Iris pigment epithelial cell (primary cell): ENCODE data around the gene ISOC1.
A peak's percentile ranks its signal among the peaks of the same experiment; 100 is the strongest.

Experiments used
- DNase-seq: peaks from one replicate; pipeline ENCODE4 v3.0.0-alpha.2; 2011; ENCODE audit warnings: low read depth

ISOC1 gene

DNA sequence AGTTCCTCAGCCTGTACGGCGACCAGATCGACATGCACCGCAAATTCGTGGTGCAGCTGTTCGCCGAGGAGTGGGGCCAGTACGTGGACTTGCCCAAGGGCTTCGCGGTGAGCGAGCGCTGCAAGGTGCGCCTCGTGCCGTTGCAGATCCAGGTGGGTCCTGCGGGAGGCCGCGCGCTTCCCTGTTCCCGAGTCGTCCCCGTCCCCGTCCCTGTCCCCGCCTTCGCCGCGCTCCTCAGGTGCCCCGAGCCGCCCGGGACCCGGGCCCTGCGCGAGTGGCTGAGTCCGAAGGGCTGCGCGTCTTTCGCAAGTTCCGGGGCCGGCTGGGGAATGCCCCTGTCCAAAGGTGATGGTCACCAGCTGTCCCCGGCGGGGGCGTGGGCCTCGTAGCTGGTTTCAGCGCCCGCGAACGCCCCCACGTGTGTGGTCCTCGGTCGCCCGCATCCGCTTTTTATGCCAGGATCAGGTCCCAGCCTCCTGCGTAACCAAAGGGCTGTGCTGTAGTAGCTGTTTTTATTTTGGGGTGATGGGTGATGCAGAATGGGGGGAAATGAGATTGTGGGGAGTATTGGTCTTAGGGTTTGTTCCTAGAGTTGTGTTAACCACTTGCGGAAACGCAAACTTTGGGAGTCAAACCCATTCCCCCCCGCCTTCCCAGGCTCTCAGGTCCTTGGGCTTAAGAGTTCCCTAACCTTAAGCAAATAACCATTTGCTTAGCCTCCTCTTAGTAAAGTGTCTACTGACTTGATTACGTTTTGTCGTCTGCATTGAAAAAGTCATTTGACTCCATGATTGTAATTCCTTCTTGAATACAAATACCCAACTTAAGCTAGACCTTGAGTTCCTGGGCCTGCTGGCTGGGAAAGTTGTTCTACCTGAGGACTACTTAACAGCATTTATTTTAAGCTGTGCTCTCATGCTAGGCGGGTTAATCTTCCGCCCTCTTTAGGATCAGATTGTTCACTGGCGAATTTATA, 663 bp downstream of the ISOC1 start:
- no peak for DNase-seq

DNA sequence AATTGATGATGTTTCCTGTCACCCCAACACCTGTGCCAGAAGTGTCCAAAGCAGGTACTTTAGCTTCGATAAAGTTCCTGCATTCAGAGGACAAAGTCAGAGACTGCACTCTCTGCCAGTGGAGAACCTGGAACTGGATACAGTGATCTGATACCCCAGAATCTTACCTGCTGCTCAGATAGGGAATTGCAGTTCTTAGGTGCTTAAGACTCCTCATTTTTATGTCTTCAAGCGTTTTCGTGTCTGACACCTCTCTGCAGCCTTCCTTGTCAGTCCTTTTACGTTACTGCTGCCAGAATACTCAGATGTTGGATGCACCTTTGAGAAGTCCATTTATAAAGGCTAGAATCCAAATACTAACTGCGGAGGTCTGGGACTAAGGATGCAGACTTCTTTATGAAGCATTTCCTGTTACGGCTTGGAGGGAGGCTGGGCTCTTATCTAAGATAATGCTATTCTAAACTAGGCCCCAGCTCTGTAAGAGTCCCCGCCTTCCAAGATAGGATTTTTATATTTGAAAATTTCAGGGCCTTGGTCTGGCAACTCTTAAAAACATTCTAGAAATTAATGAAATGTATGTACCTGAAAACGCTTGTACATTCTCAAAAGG, 1.9 kb downstream of the ISOC1 start:
- no peak for DNase-seq

DNA sequence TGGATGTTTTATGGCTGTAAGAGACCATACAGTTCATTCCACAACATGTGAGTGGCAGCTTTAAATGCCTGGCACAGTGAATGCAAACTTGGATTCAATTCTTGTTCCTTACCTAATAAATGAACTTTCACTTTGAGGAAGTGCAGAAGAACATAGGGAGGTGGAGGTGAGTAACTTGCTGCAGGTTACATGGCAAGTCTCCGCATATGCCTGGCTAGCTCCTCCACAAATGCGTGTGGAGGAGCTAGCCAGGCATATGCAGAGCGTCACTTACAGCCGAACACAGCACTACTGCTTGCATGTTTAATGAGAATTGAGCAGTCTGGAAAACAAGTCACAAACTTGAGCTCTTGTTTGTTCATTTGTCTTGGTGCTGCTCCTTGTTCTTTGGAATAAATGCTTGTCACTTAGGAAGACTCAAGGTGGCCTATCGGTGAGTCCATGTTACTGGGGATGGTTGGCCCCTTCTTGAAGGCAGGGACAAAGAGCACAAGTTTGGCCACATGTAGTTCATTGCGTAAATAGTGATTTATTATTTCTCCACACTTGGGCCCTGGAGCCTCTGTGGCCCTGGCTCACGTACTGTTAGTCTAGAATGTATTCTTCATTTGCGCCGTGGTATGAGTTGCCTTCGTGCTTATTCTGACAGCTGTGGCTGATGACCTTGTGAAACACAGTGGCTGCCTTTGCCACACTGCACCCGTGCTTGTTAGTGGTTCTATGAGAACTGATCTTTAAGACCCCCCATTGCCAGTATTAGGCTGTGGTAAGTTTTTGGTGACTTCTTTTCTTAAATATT, 3.1 kb downstream of the ISOC1 start:
- no peak for DNase-seq

DNA sequence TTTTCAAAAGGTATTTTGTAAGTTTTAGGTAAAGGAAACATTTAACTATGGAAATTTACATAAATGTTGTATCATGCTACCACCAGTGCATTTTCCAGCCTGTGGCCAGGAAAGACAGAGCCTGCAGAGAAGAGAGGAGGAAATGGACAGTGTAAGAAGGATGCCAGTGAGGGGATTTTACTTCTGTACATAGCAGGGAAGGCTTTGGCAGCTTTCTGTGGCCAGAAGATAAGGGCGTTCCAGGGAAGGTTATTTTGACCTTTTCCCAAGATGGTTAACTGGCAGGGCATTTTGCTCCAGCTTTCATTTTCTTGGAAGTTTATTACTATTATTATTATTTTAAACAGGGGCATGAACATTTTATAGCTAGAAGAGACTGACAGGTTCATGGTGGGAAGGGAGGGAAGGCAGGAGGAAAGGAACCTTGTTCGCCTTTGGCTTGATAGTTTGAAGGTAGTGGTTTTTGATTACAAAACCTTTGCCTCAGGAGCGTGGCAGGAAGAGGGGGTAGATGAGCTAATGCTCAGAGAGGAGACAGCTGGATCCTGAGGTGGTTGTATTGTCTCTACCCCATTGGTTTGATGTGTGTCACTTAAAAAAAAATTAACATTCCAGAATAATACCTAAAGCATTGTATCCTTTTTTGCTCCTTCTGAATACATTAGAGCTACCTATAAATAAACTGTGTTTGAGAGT, 4.1 kb downstream of the ISOC1 start:
- no peak for DNase-seq

DNA sequence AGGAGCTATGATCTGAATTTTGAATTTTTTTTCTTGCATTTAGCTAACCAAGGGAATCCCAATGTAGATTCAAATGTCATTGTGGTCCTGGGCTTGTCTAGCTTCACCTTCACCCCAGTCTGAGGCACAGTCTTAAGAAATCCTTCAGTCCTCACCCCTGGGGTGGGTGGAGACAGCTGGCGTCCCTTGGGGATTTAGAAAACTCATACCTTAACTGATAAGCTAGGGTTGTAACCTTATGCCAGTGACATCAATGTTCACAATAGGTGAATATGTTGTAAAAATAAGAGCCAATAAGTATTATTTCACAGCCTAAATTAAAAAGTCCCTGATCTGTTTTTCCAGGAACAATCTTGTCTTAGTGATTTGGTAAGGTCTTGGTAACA, 4.6 kb downstream of the ISOC1 start:
- no peak for DNase-seq

DNA sequence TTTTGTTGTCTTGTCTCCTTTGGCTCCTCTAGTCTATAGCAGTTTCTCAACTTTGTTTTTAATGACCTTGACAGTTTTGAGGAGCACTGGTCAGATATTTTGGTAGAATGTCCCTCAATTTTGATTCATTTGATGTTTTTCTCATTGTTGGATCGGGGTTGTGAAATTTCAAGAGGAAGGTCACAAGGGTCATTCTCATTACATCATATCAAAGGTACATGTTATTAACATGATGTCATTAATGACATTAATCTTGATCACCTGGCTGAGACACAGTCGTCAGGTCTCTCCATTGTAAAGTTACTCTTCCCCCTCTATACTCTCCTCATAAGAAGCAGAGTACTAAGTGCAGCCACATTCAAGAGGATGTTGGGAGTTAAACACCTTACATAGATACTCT, 7.2 kb downstream of the ISOC1 start:
- DNase-seq = no peak

DNA sequence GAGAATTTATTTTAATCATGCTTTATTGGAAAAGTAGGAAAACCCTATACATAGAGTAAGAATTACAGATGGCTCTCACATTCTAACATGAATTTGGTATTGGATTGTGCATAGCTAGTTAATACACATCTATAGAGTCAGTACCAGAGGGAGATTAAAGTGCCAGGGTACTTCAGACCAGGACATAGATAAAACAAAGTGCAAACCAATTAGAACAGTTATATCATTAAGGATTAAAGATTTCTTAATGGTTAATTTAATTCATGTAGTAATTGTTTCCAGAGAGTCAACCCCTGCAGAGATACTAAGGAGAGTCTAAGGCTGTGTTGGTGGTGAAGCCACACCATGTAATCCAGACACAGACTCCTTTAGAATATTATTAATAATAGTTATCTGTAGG, 8.8 kb downstream of the ISOC1 start:
- DNase-seq = no peak

DNA sequence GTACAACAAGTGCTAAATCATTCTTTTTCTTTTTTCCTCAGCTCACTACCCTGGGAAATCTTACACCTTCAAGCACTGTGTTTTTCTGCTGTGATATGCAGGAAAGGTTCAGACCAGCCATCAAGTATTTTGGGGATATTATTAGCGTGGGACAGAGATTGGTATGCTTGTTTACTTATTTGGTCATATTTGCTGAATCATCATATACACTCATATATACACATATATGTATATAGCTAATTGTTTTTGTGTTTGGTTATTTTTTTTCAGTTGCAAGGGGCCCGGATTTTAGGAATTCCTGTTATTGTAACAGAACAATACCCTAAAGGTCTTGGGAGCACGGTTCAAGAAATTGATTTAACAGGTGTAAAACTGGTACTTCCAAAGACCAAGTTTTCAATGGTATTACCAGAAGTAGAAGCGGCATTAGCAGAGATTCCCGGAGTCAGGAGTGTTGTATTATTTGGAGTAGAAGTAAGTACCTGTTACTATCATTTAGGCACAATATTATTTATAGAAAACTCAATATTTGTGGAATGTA, 10.4 kb downstream of the ISOC1 start:
- DNase-seq = no peak

DNA sequence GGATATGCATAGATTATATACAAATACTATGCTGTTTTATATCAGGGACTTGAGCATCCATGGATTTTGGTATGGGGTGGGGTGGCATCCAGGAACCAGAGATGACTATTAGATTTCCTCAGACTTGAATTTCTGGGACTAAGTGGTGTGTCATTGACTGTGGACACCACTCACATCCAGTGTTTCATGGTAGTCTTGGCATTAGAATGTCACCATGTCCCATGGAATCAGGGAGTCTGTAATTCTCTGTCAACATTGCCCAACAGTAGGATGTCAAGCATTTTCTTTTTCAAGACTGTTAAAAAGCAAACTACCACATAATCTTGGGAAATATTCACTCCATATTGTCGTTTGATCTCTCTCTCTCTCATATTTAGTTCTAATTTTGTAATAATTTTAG, 13.1 kb downstream of the ISOC1 start:
- DNase-seq = no peak

DNA sequence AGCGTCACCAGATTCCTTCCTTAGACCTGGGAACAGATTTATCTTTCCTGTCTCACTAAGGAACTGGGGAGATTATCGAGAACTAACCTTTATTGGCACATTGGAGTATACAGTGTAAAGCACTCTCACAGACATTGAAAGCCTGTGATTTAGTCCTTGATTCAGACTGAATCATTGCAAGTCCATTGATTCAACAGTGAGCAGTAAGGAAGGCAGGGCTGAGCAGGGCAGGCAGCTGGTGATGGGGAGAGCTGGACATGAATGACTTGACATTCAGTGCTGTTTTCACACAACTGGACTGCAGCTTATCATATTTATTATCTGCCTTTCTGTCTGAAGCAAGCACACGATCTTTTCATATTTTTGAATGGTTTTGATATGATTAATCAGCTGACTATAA, 16.2 kb downstream of the ISOC1 start:
- peak; percentile 10 for DNase-seq

DNA sequence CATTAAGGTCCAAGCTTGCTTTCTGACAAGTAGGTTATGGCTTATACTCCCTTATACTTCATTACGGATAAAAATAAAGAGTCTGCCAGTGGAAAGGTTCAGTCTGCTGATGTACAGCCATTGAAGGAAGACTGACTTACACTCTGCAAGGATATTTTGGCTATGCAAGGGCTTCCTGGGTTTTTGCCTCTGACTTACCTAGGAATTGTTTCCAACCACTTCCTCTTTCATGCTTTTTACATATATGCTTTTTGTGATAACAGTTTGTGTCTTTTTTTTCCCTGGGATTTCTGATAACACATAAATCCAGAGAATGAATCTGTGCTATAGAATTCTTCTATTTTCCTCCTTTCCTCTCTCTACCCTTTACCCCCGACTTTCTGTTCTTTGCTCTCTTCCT, 16.8 kb downstream of the ISOC1 start:
- DNase-seq = no peak

DNA sequence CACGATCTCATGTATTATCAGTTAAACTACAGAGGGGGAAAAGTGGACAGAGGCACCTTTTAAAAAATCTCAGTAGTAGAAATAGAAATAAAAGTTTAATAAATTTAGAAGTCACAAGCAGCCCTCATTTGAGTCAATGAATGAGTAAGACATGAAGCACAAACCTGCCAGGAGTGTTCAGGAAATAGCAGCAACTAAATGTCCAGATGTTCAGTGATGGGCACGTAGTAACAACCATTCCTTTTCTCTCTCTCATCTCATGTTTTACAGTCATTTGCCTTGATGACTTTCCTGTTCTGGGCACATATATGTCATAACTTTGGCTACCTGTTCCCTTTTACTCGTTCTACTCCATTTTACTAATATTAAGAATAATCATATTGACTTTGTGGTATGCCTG, 17.7 kb downstream of the ISOC1 start:
- DNase-seq = no peak

DNA sequence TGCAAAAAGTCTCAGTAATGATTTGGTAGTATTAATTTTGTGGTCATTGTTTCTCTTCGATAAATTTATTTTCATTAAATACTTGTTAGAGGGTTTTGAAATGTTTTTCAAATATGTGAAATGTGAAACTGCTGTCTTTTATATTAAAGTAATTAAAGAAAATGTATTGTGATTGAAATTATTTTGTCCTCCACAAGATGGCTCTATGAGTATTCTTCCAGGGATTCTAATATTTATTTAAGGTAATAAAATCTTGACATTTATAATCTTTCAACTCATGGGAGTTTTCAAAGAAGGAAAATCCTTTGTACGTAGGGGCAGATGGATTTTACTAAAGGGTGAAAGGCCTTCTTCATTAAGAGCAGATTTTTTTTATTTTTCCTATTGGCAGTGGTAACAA, 19.3 kb downstream of the ISOC1 start:
- no peak for DNase-seq

DNA sequence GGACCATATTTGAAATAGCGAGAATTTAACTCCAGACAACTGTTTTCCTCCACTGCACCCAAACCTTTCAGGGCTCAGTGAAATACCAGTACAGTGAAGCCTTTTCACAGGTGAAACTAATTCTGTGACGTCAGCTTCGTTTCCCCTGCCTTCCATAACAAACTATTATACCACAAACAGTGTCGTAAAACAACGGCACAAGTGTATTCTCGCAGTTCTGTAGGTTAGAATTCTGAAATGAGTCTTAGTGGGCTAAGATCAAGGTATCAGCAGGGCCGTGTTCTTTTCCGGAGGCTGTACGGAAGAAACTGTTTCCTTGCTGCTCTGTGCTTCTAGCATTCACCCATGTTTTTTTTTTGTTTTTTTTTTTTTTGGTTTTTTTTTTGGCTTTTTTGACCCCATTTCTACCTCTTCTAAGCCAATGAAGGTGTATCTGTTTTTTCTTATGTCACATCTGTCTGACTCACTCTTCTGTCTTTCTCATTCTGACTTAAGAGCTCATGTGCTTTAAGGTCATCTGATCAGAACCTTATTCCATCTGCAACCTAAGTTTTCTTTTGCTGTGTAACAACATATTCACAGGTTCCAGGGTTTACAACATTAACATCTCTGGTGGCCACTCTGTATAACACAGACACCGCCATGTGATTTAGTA, 20.1 kb downstream of the ISOC1 start:
- DNase-seq = no peak

DNA sequence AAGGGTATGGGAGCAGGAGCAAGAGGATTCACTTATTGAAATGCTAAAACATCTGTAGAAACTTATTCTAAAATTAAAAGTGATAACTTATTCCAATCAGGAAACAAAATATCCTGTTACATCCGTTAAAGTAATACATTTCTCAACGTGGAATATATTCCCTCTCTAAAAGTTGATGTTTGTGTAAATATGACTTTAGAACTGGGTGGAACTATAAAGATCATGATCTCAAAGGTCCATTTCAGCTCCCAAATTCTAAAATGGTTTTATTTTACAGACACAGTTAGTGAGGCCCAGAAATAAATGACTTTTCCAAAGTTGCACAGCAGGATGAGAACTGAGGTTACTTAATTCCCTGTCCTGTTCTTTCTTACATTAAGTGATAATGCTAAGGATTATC, 21.1 kb downstream of the ISOC1 start:
- DNase-seq = no peak

DNA sequence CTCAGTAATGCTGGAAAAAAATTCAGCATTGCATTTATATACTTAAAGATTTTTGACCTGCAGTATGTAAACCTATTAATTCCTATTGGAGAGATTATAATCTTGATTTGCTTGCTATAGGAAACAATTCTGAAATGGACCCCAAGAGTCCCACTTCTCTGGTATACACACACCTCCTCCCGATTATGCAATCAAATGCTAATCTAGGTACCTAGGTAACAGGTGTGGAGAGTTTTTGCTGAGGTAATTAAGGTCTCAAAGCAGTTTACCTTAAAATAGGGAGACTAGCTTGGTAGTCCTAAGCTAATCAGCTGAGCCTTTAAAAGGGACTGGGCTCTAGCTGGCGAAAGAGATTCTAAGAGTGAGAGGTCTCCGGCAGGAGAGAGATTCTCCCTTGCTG, 22.2 kb downstream of the ISOC1 start:
- DNase-seq = no peak

DNA sequence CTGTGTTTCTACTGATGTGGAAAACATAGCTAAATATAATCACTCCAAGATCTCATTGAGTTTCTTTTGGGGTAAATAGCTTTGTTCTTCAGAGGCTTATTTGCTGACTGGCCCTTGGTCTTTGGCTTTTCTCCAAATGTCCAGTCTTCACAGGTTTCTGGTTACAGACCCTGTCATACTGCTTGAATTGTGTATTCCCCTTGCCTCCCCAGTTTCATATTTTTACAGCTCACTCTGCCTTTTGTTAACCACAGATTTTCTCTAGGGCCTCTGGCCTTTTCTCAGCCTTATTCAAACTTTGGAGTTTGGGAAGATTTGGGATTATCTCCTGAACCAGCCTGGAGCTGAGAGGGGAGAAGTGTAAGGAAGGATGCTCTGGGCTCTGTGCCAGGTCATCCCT, 23.9 kb downstream of the ISOC1 start:
- peak; percentile 32 for DNase-seq

DNA sequence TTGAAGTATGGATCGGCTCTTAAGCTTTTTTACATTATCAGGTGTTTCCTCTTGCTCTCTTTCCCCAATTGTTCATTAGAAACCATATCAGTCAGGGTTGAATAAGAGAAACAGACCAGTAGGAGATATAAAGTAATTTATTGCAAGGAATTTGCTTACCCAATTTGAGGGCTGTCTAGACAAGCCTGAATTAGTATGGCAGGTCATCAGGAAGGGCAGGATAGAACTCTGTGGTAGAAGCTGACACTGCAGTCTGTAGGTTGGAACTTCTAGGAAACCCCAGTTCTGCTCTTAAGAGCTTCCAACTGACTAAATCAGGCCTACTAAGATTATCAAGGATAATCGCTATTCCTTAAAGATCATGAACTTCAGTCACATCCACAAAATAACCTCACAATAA, 24.3 kb downstream of the ISOC1 start:
- no peak for DNase-seq

DNA sequence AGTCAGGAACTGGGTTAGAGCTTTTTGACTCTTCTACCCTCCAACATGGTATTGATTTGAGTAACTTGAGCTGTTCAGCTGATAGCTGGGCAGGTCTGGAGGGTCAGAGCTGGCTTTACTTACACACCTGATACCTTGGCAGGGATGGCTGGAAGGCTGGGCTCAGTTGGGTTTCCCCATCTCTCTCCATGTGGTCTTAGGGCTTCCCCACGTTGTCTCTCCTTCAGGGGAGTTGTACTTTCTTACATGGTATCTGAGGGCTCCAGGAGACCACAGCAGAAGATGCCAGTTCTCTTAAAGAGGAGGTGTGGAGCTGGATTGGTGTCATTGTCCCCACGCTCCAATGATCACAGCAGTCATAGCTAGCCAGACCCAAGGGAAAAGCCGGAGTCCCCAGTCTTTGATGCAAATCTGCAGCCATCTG, 25.6 kb downstream of the ISOC1 start:
- DNase-seq = no peak

DNA sequence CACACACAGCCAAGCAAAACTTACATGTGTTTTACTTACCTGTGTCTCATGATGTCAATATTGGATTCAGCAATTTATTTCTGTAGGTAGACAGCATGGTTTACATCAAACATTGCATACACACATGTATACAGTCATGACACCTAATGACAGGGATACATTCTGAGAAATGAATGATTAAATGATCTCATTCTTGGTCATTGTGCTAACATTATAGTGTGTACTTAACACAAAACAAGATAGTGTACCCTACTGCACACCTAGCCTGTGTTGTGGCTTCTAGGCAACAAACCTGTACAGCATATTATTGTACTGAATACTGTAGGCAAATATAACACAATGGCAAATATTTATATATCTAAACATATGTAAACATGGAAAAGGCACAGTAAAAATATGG, 28.0 kb downstream of the ISOC1 start:
- no peak for DNase-seq

DNA sequence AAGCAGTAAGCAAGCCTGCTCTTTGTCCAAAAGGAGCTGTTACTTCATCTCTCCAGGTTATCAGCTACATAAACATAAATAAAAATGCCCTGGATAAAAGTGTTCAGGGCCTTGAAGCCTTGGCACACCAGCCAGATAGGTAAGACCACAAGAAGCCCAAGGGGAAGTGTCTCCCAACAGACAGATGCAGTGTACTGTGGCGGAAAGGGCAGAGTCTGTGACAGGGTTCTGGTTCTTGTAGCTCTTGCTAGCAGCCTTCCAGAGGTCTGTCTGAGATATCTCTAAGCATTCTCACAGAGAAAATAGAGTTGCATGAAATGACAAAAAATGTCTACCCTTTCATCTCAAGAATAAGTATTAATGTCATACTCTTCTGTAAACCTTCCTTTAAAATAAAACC, 30.1 kb downstream of the ISOC1 start:
- no peak for DNase-seq
